Upper lobe of left lung (tissue), 4 donors: ENCODE measurements around the gene MRPS23.

ENCODE experiments used
- POLR2A ChIP-seq, 4 donors: fragments of 450-650 bp; IDR thresholded peaks; one replicate each; pipeline ENCODE4 v1.5.1; 2016 to 2017; ENCODE audit warnings: antibody characterized with exemption in 4 of 4, mild to moderate bottlenecking in 2 of 4
- POLR2AphosphoS5 ChIP-seq, 2 donors: sonication (generic); formaldehyde crosslinking; IDR thresholded peaks; one replicate each; pipeline ENCODE4 v1.5.1; 2017; ENCODE audit warnings: antibody characterized with exemption in 2 of 2
- TF ChIP-seq, protein P1 (sequence below), 6 experiments: fragments of 450-650 bp in 4 of 6; fragments of 200-600 bp in 2 of 6; sonication (generic) in 2 of 6; IDR thresholded peaks; one replicate each; pipeline ENCODE4 v1.5.1; 2016 to 2019; ENCODE audit warnings: antibody characterized with exemption in 6 of 6

GRCh38 chr17:57880086-57880456 is 30.2 kb upstream of the MRPS23 start:
- TF ChIP-seq POLR2AphosphoS5 (IDR thresholded peaks at IDR 0.05) (no peak), POLR2A (IDR thresholded peaks at IDR 0.05) (no peak)
- TF ChIP-seq, protein P1, sequence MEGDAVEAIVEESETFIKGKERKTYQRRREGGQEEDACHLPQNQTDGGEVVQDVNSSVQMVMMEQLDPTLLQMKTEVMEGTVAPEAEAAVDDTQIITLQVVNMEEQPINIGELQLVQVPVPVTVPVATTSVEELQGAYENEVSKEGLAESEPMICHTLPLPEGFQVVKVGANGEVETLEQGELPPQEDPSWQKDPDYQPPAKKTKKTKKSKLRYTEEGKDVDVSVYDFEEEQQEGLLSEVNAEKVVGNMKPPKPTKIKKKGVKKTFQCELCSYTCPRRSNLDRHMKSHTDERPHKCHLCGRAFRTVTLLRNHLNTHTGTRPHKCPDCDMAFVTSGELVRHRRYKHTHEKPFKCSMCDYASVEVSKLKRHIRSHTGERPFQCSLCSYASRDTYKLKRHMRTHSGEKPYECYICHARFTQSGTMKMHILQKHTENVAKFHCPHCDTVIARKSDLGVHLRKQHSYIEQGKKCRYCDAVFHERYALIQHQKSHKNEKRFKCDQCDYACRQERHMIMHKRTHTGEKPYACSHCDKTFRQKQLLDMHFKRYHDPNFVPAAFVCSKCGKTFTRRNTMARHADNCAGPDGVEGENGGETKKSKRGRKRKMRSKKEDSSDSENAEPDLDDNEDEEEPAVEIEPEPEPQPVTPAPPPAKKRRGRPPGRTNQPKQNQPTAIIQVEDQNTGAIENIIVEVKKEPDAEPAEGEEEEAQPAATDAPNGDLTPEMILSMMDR (IDR thresholded peaks at IDR 0.05), result no peak
